Esophagus (tissue), 2 donors: Measurements from ENCODE around the gene MYT1. TPM values are rescaled to one million over a fixed set of nuclear protein-coding genes. Genes with fewer than 3 reads are reported as not detected.

Experiments used
- H3K27ac ChIP-seq, 2 donors: one replicate each; pipeline ENCODE4 v1.5.1; 2013; ENCODE audit warnings: low read depth in 2 of 2, mild to moderate bottlenecking in 2 of 2, inconsistent platforms in 1 of 2, low read length in 1 of 2, moderate library complexity in 1 of 2
- H3K27me3 ChIP-seq, 2 donors: one replicate each; pipeline ENCODE4 v1.6.1; 2013; ENCODE audit warnings: low read length in 2 of 2, control low read depth in 1 of 2, mild to moderate bottlenecking in 1 of 2; ENCODE audit not compliant: insufficient read depth in 2 of 2, control insufficient read depth in 1 of 2
- H3K36me3 ChIP-seq, 2 donors: one replicate each; pipeline ENCODE4 v1.6.1; 2013; ENCODE audit warnings: low read length in 1 of 2; ENCODE audit not compliant: control insufficient read depth in 2 of 2, insufficient read depth in 2 of 2
- H3K4me1 ChIP-seq, 2 donors: one replicate each; pipeline ENCODE4 v1.6.1; 2013; ENCODE audit warnings: low read length in 1 of 2; ENCODE audit not compliant: control insufficient read depth in 2 of 2, insufficient read depth in 2 of 2
- H3K4me3 ChIP-seq, 2 donors: one replicate each; pipeline ENCODE4 v1.5.1; 2013; ENCODE audit warnings: low read length in 2 of 2, mild to moderate bottlenecking in 2 of 2, low read depth in 1 of 2, moderate library complexity in 1 of 2
- H3K9me3 ChIP-seq, 2 donors: one replicate each; pipeline ENCODE4 v1.6.1; 2013; ENCODE audit warnings: mild to moderate bottlenecking in 2 of 2, low read depth in 1 of 2, low read length in 1 of 2, moderate library complexity in 1 of 2; ENCODE audit not compliant: control insufficient read depth in 2 of 2, insufficient read depth in 1 of 2
- WGBS, 2 donors: extraction: QIAGEN DNeasy Blood & Tissue Kit; methylation state at CpG; one replicate each; pipeline ENCODE4 v1.1.7; 2013; 5-methylcytosine and 5-hydroxymethylcytosine counted together
- polyA plus RNA-seq, 2 donors: library from polyadenylated mRNA; stranded (reverse); fragments of 200-250 nt; gene quantifications; one replicate each; pipeline ENCODE4 v1.2.3, GENCODE V29; 2013
- donor health status: healthy with polysubstance abuse.
- donor health status: Bipolar disorder and iron deficiency.

The MYT1 gene
- polyA plus RNA-seq, 2 donors, result not detected

DNA sequence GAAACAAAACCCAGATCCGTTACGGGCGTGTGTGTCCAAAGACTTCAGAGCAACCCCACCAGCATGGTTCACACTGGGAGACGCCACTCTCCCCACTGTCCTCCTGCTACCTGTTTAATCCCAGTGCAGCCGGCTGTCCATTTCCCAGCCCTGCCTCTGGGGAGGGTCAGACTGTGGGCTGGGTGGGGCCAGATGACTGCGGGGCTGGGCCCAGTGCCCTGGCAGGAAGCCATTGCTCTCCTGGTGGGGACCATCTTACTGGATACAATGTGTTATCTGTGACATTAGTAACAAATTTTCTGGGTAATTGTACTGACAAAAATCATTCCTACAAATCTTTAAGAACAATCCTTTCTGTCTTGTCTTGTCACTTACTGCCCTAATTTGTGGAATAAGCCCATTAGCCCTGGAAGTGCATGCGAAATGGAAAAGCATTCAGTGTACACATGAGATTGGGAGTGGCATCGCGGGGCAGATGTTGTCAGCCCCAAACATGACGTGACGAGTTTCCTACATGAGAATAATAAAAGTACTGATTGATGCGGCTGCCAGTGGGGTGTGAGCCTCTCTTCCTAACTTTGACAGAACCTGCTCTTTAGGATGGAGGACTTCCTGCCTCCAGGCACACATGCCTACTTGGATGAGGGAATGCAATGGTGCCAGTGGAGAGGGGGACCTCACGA lies 53.4 kb downstream of the MYT1 start:
- H3K36me3 ChIP-seq, result no peaks in the 10 kb centered on the region
- WGBS, 2 donors, result 50 to 55% methylated on average over 13 of the region's 13 CpGs
- H3K9me3 ChIP-seq, result no peaks in the 10 kb centered on the region
- no peak overlapping the region for H3K4me3 ChIP-seq
- no peak overlapping the region for H3K27ac ChIP-seq
- H3K27me3 ChIP-seq, result no peaks in the 10 kb centered on the region
- H3K4me1 ChIP-seq, result peaks cover 0 to 2% of the 10 kb centered on the region in 2 donors

DNA sequence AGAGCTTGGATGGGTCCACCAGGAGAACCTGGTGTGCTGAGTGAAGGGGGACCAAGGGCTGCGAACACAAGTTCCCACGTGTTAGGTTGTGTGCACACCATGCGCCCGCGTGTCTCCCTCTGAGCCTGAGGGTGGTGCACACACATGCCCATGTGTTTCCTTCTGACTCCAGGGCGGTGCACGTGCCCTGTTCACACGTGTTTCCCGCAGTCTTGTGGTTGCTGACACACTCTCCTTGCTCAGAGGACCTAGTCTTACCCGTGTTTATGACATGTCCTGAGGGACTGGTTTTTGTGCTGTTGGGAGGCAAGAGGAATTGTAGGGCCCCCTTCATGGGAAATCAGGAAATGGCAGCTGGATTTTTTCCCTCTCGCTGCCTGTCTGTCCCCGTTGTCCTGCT lies 55.0 kb downstream of the MYT1 start:
- Histone ChIP-seq H3K9me3 (no peaks in the 10 kb centered on the region), H3K27me3 (no peaks in the 10 kb centered on the region), H3K4me1 (peaks cover 0 to 5% of the 10 kb centered on the region in 2 donors), H3K4me3 (no peak overlapping the region), H3K36me3 (no peaks in the 10 kb centered on the region), H3K27ac (no peak overlapping the region)
- 67 to 72% methylated on average over 12 of the region's 12 CpGs for WGBS, 2 donors

- Histone ChIP-seq H3K27me3 (no peaks in the 10 kb centered on the region), H3K27ac (no peak overlapping the region), H3K9me3 (no peaks in the 10 kb centered on the region), H3K4me3 (no peak overlapping the region), H3K36me3 (no peaks in the 10 kb centered on the region), H3K4me1 (peaks cover 0 to 5% of the 10 kb centered on the region in 2 donors)
- 79 to 82% methylated on average over 16 of the region's 16 CpGs for WGBS, 2 donors
Measured at GRCh38 chr20:64219730-64220129, 55.5 kb downstream of the MYT1 start.

DNA sequence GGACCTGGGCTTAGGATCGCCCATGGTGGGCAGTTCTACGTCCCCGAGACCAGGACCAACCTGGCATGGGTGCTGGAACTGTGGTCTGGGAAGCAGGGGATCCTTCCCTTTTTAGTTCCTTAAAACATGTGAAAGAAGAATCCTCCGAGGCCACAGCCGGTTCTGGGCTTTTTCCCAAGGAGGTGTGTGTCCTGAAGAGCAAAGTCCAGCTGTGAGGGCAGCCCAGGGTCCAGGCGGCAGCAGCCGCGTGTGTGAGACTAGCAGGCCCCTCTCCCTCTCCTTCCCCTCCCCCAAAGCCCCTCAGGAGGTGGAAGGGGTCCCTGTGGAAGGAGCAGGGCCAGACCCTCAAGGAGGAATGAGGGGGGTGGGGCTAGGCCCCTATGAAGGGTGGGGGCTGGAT lies 56.2 kb downstream of the MYT1 start:
- Histone ChIP-seq H3K4me3 (no peak overlapping the region), H3K36me3 (no peaks in the 10 kb centered on the region), H3K9me3 (no peaks in the 10 kb centered on the region), H3K4me1 (peaks cover 0 to 5% of the 10 kb centered on the region in 2 donors), H3K27me3 (no peaks in the 10 kb centered on the region), H3K27ac (no peak overlapping the region)
- WGBS, 2 donors, result 71 to 84% methylated on average over 8 of the region's 8 CpGs

DNA sequence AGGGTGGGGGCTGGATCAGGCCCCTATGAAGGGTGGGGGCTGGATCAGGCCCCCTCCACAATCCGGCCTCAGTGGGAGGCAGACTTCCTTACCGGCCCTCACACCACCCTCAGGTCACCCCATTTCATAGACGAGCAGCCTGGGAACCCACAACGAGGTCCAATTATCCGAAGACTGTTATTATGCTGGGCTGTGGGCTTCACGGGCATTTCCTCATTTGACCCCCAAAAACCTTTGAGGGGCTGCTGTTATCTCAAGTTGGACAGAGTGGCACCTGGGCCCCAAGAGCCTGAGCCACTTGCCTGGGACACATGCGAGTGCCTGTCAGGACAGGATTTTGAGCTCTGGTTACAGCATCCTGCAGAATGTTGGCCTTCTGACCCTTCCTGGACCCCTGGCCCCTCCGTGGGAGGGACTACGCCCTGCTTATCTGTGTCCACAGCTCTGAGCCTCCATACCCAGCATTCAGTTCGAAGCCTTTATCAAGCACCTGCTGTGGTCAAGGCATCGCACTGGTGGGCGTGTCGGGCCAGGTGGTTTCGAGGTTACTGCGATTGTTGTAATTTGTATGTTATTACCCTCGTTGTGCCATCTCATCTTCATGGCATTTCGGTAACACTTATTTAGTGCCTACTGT lies 56.8 kb downstream of the MYT1 start:
- peaks cover 0 to 5% of the 10 kb centered on the region in 2 donors for H3K4me1 ChIP-seq
- H3K4me3 ChIP-seq, result no peak overlapping the region
- WGBS, 2 donors, result 66 to 82% methylated on average over 17 of the region's 17 CpGs
- no peak overlapping the region for H3K27ac ChIP-seq
- no peaks in the 10 kb centered on the region for H3K36me3 ChIP-seq
- no peaks in the 10 kb centered on the region for H3K9me3 ChIP-seq
- no peaks in the 10 kb centered on the region for H3K27me3 ChIP-seq

DNA sequence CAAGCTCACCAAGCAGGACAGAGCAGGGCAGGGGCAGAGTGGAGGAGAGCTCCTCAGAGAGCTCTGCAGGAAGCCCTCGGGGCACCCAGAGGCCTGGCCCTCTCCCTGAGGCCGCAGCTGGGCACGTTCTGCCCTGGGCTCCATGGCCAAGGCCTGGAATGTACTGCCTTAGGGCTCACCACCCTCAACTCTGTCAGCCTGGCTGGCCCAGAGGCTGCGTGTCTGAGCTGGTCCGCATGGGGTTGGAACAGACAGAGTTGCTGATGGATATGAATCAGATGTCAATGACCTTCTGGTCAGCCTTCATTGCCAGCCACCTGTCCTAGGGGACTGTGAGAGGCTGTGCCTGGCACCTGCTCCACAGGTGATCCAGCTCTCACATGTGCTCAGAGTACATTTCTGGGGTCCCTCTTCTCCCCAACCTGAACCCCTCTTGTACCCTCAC lies 58.1 kb downstream of the MYT1 start:
- peaks cover 0 to 5% of the 10 kb centered on the region in 2 donors for H3K4me1 ChIP-seq
- 43 to 59% methylated on average over 5 of the region's 5 CpGs for WGBS, 2 donors

DNA sequence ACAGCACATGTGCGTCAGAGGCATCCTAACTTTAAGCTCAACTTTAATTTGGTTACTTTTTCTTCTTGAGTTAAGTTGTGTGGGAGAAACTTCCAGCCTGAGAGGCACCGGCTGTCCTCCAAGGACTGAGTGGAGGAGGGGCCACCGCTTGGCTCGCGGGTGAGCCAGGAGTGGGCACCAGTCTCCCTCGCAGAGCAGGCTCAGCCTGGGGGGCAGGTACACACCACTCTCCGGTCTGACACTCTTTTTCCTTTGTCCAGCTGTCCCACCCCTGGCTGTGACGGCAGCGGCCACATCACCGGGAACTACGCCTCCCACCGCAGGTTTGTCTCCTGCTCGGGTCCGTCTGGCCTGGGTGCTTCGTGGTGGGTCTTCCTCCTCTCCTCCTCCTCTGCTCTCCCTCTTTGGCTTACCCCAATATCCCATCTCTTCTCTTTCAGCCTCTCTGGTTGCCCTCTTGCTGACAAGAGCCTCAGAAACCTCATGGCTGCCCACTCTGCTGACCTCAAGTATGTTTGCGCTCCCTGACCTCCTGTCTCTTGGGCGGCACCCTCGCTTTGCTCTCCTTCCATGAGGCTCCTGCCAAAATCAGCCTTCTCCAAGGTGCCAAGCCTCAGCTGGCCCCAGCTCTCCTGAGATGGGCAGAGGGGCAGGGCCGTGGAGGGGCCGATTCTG lies 58.7 kb downstream of the MYT1 start:
- no peaks in the 10 kb centered on the region for H3K27me3 ChIP-seq

More for the DNA sequence above, 58.1 kb downstream of the MYT1 start:
- Histone ChIP-seq H3K27ac (no peak overlapping the region), H3K9me3 (no peaks in the 10 kb centered on the region), H3K27me3 (no peaks in the 10 kb centered on the region), H3K4me3 (no peak overlapping the region), H3K36me3 (no peaks in the 10 kb centered on the region)

GRCh38 chr20:64223526-64224067 lies 59.3 kb downstream of the MYT1 start:
- WGBS, 2 donors, result 37 to 52% methylated on average over 13 of the region's 13 CpGs
- H3K27ac ChIP-seq, result no peak overlapping the region

More for the DNA sequence above, 58.7 kb downstream of the MYT1 start:
- WGBS, 2 donors, result 73 to 75% methylated on average over 20 of the region's 20 CpGs
- H3K9me3 ChIP-seq, result no peaks in the 10 kb centered on the region
- H3K4me1 ChIP-seq, result peaks cover 0 to 5% of the 10 kb centered on the region in 2 donors
- no peak overlapping the region for H3K4me3 ChIP-seq
- H3K36me3 ChIP-seq, result no peaks in the 10 kb centered on the region
- H3K27ac ChIP-seq, result no peak overlapping the region

DNA sequence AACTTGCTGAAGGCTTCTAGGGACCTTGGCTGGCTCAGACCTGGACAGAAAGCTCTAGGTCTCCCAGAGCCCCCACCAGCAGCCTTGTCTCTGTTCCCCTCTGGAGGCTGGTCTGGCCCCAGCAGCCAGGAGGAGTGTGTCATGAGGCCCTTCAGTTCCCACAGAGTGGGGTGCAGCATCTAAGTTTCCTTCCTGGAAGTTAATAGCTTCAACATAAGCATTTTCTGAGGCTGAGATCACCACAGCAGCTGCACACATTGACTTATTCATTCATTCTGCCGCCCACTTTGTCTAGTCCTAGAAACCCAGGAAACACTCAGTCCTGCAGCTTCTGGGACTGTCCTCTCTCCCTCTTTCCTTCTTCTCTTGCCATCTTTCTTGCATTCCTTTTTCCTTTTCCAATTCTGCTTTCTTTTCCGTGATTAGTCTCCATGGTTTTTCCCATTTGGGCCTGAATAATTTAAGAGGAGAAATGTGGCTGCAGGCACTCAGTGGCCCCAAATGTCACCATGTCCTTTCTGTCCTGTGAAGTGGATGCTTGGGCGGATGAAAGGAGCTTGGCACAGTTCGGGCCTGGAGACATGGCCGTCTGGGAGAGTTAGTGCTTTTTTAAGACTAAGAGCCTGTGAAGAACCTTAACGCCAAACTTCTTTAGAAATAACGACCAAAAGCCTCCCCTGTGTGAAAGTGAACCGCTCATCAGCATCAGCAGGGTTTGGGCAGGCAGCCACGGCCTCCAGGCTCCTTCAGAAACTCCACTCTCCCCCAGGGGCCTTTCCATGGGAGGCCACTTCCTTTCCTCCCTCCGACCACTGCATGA lies 60.3 kb downstream of the MYT1 start:
- H3K27me3 ChIP-seq, result no peaks in the 10 kb centered on the region
- H3K27ac ChIP-seq, result no peak overlapping the region
- H3K4me1 ChIP-seq, result peaks cover 0 to 5% of the 10 kb centered on the region in 2 donors
- no peaks in the 10 kb centered on the region for H3K9me3 ChIP-seq
- no peak overlapping the region for H3K4me3 ChIP-seq
- WGBS, 2 donors, result 74 to 75% methylated on average over 10 of the region's 10 CpGs
- H3K36me3 ChIP-seq, result no peaks in the 10 kb centered on the region

More at GRCh38 chr20:64223526-64224067, 59.3 kb downstream of the MYT1 start:
- no peaks in the 10 kb centered on the region for H3K27me3 ChIP-seq
- no peak overlapping the region for H3K4me3 ChIP-seq
- no peaks in the 10 kb centered on the region for H3K36me3 ChIP-seq
- H3K9me3 ChIP-seq, result no peaks in the 10 kb centered on the region
- peaks cover 0 to 5% of the 10 kb centered on the region in 2 donors for H3K4me1 ChIP-seq
